ENCODE measurements around the gene CA12.
"Not testable (repeated sequence)": the region's sequence is repeated elsewhere in the genome, so short reads cannot be mapped to it uniquely, and the experiment has no call there.

CA12 gene

GRCh38 chr15:63354821-63355650 is 26.6 kb downstream of the CA12 start:
- no peak for DNase-seq

GRCh38 chr15:63353887-63354286 is 27.8 kb downstream of the CA12 start:
- no peak for DNase-seq

DNA sequence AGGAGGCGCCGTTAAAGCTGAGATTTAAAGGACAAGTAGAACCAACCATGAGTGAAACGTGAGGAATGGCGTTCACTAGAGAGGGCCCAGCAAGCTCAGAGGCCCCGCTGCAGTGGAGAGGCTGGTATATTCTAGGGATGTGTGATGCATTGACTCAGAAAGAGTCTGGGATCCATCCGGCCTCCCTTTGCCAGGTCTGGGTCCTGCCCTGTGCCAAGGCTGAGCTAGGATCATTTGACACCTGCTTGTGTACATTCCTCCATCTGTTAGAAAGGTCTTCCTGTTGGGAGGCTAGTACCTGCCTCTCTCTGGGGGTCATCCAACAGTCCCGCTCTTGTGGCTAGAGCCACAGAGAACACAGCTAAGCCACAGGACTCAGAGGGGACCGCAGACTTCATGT is 28.4 kb downstream of the CA12 start:
- DNase-seq = no peak

DNA sequence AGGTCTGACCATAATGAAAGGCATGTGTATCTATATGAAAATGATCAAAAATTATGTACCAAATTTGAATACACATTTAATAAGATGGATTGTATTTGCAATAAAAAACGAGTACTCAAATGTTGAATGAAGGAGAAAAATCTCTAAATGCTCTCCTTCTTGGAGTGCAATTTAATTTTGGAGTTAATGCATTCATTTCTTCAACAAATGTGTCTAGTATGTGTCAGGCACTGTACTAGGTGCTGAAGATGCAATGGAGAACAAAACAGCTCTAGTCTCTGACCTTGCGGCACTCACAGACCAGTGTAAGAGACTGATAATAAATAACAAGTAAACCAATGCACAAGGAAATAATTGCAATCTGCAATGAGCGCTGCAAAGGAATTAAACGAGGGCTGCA is 28.8 kb downstream of the CA12 start:
- no peak for DNase-seq

GRCh38 chr15:63351170-63351569 is 30.5 kb downstream of the CA12 start:
- no peak for DNase-seq

- DNase-seq = no peak
Observed at GRCh38 chr15:63350178-63350621, 31.4 kb downstream of the CA12 start.

- no peak for DNase-seq
Observed at GRCh38 chr15:63349621-63350020, 32.0 kb downstream of the CA12 start.

- no peak for DNase-seq
Observed at GRCh38 chr15:63349156-63349555, 32.5 kb downstream of the CA12 start.

GRCh38 chr15:63348392-63348791 is 33.3 kb downstream of the CA12 start:
- DNase-seq = peak; percentile 20

DNA sequence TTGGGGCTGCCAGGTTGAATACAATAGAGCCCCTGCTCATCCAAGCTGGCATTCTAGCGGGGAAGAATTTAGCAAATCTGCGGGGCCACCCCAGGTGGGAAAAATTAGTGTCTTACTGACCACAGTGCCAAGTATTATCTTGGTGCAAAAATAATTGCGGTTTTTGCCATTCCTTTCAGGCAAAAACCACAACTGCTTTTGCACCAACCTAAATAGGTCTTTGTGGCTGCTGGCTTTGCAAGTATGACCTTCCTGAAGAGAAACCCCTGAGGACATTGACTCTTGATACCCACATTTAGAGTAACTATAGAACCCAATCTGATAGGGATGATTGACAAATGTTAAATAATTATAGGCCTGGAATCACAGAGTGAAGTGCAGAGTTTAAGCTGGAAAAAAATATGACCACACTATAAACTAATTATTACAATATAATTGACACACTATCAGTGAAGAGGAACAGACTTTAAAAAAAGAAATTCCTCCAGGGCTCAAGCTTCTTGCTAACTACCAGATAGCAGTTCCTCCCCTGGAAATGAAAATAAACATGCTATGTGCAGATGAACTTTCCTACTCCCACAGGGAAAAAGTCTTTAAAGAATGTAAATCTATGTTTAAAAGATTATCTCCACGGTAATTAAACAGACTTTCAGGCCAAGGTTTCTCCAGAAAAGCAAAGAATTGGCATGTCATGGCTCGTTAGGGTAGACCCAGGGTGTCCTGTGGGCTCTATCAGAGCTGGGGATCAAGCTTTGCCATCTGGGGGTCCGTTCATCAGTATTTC is 34.4 kb downstream of the CA12 start:
- no peak for DNase-seq

- DNase-seq = no peak
Observed at GRCh38 chr15:63345391-63345752, 36.3 kb downstream of the CA12 start.

- DNase-seq = no peak
Observed at GRCh38 chr15:63344731-63345390, 36.8 kb downstream of the CA12 start.

- not testable (repeated sequence) for DNase-seq
Observed at GRCh38 chr15:63342996-63343562, 38.6 kb downstream of the CA12 start.

GRCh38 chr15:63341898-63342297 is 39.7 kb downstream of the CA12 start:
- DNase-seq = no peak

GRCh38 chr15:63340878-63341277 is 40.8 kb downstream of the CA12 start:
- DNase-seq = no peak

GRCh38 chr15:63340353-63340752 is 41.3 kb downstream of the CA12 start:
- no peak for DNase-seq

GRCh38 chr15:63339836-63340235 is 41.8 kb downstream of the CA12 start:
- DNase-seq = no peak

GRCh38 chr15:63339006-63339766 is 42.5 kb downstream of the CA12 start:
- no peak for DNase-seq

GRCh38 chr15:63338170-63338569 is 43.5 kb downstream of the CA12 start:
- DNase-seq = no peak

DNA sequence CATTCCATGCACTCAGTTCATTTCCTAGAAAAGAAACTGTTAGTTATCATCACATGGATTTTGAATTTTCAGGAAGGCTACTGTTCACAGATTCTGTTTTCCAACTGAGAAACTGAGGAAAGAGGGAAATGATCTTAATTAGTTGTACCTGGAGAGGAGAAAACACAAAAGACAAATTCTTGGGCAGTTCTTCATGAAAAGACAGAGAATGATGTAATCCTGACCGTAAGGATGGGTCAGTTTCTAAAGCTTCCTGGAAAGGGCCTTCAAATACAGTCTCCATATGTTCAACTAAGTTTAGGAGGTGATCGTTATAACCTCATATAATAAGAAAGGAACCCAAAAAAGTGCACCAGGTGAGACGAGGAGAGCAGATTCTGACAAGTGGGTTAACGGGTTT is 44.6 kb downstream of the CA12 start:
- DNase-seq = no peak

DNA sequence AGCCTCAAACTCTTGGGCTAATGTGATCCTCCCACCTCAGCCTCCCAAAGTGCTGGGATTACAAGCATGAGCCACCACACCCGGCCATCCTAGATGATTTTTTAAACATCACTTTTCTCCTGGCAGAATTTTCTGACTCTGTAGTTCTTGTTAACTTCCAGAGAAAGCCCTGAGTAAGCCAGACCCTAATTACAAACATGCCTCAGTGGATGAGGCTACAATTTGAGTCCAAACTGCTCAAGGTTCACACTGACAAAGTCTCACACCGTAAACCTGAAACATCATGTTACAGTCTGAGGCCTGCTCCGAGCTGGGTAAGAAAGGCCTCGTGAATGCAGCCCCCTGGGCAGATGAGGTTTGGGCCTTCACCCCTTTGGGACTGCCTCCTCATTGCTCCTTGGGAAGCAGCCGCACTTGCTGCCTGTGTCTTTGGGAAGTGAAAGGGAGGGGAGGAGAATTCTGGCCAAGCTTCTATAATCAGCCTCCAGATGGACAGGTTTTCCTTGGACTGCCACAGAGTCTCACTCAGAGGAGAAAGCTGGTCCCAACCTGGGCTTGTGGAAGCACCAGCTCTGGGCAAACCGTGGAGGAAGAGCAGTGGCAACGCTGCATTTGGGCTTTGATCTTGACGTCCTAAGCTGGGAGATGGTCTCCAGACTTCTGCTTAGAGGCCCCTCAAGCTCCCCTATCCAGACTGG is 46.0 kb downstream of the CA12 start:
- no peak for DNase-seq

DNA sequence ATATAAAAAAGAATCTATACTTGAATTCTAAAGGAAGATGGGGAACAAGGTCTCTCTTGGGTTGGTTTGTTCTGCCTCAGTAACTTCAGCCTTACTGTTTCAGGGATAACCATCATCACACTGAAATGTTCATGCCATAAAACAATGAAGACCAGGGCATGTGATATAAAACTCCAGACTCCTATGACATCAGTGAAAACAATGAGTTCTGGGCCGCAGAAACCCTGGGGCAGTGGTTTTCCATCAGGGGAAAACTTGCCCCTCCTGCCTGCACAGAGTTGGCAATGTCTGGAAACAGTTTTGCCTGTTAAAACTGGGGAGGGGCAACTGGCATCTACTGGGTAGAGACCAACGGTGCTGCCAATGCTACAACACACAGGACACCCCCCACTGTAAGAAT is 46.8 kb downstream of the CA12 start:
- DNase-seq = no peak

All from GOT3 (cell line).